Measurements from ENCODE around the gene STBD1. TPM values are rescaled to one million over a fixed set of nuclear protein-coding genes. Genes with fewer than 3 reads are reported as not detected.
"Not testable (repeated sequence)": the region's sequence is repeated elsewhere in the genome, so short reads cannot be mapped to it uniquely, and the experiment has no call there.

STBD1 gene
- total and polyA plus RNA-seq, 2 experiments from 2014 or later, result 29.7 to 34.2 TPM

GRCh38 chr4:76354517-76355473 lies 48.3 kb downstream of the STBD1 start:
- WGBS (ENCODE audit: low lambda C conversion rate, missing lambda C conversion rate), result 79% methylated on average over 9 of the region's 9 CpGs
- no peak overlapping the region for H3K27ac ChIP-seq
- no peaks in the 10 kb centered on the region for H4K20me1 ChIP-seq (ENCODE audit: insufficient read depth, poor library complexity, severe bottlenecking)
- H3K36me3 ChIP-seq (replicated peaks; ENCODE audit: insufficient read depth, low read depth), result no peaks in the 10 kb centered on the region
- H3K9me2 ChIP-seq (replicated peaks; ENCODE audit: insufficient read depth), result no peaks in the 10 kb centered on the region
- DNase-seq (ENCODE audit: low spot score), result no peak
- no peaks in the 10 kb centered on the region for H3K9me3 ChIP-seq (ENCODE audit: low read depth)
- no peaks in the 10 kb centered on the region for H3K79me2 ChIP-seq
- H3K4me3 ChIP-seq, result no peak overlapping the region
- TF ChIP-seq EZH2 (IDR thresholded peaks at IDR 0.05; ENCODE audit: borderline replicate concordance), result no peak
- TF ChIP-seq EZH2phosphoT487 (IDR thresholded peaks at IDR 0.05; ENCODE audit: low read depth, severe bottlenecking, unreplicated experiment), result no peak
- TF ChIP-seq CTCF (IDR thresholded peaks at IDR 0.05; ENCODE audit: poor library complexity), result no peak
- H3K27me3 ChIP-seq, result no peaks in the 10 kb centered on the region
- no peak overlapping the region for H2AFZ ChIP-seq
- H3K4me1 ChIP-seq (ENCODE audit: insufficient read depth), result no peaks in the 10 kb centered on the region
- H3K4me2 ChIP-seq, result no peak overlapping the region

GRCh38 chr4:76357981-76358380 lies 51.4 kb downstream of the STBD1 start:
- Histone ChIP-seq H3K27me3 (no peaks in the 10 kb centered on the region), H3K9me3 (ENCODE audit: low read depth) (no peaks in the 10 kb centered on the region), H3K9me2 (replicated peaks; ENCODE audit: insufficient read depth) (no peaks in the 10 kb centered on the region), H2AFZ (no peak overlapping the region), H4K20me1 (ENCODE audit: insufficient read depth, poor library complexity, severe bottlenecking) (no peaks in the 10 kb centered on the region), H3K4me3 (no peak overlapping the region), H3K27ac (no peak overlapping the region), H3K36me3 (replicated peaks; ENCODE audit: insufficient read depth, low read depth) (no peaks in the 10 kb centered on the region), H3K4me1 (ENCODE audit: insufficient read depth) (no peaks in the 10 kb centered on the region), H3K79me2 (no peaks in the 10 kb centered on the region), H3K4me2 (no peak overlapping the region)
- no peak for DNase-seq (ENCODE audit: low spot score)
- 78% methylated on average over 2 of the region's 2 CpGs for WGBS (ENCODE audit: low lambda C conversion rate, missing lambda C conversion rate)
- TF ChIP-seq EZH2 (IDR thresholded peaks at IDR 0.05; ENCODE audit: borderline replicate concordance) (no peak), EZH2phosphoT487 (IDR thresholded peaks at IDR 0.05; ENCODE audit: low read depth, severe bottlenecking, unreplicated experiment) (no peak), CTCF (IDR thresholded peaks at IDR 0.05; ENCODE audit: poor library complexity) (no peak)

- H3K4me2 ChIP-seq; DNase-seq (ENCODE audit: low spot score); H3K4me3 ChIP-seq; H3K36me3 ChIP-seq (replicated peaks; ENCODE audit: insufficient read depth, low read depth); H3K27ac ChIP-seq; H4K20me1 ChIP-seq (ENCODE audit: insufficient read depth, poor library complexity, severe bottlenecking); H3K27me3 ChIP-seq; H3K4me1 ChIP-seq (ENCODE audit: insufficient read depth); H2AFZ ChIP-seq; H3K9me2 ChIP-seq (replicated peaks; ENCODE audit: insufficient read depth); H3K9me3 ChIP-seq (ENCODE audit: low read depth); H3K79me2 ChIP-seq: not testable (repeated sequence)
Measured at GRCh38 chr4:76359881-76360466, 53.4 kb downstream of the STBD1 start.

Small RNAs within 50 kb of the gene (small RNA-seq; reads per million reads assigned to genes)
- not detected for gene RNU6-1000P

Other genes starting within 250 kb of the STBD1 start
- gene ART3, start 232.0 kb upstream of the STBD1 start, total RNA-seq, result 0.90 and 1.0 TPM in 2 replicates
- gene ART3, start 232.0 kb upstream of the STBD1 start, polyA plus RNA-seq, result 2.8 and 3.8 TPM in 2 replicates
- 40.9 and 43.3 TPM in 2 replicates for gene NUP54, start 158.3 kb upstream of the STBD1 start, total RNA-seq
- gene NUP54, start 158.3 kb upstream of the STBD1 start, polyA plus RNA-seq, result 20.6 and 31.1 TPM in 2 replicates
- gene SCARB2, start 92.9 kb upstream of the STBD1 start, total RNA-seq, result 244 and 246 TPM in 2 replicates
- gene SCARB2, start 92.9 kb upstream of the STBD1 start, polyA plus RNA-seq, result 85.8 and 131 TPM in 2 replicates
- gene FAM47E, start 55.0 kb upstream of the STBD1 start, total RNA-seq, result 5.9 and 9.3 TPM in 2 replicates
- 8.9 and 11.1 TPM in 2 replicates for gene FAM47E, start 55.0 kb upstream of the STBD1 start, polyA plus RNA-seq
- not detected in 2 replicates for gene CCDC158, start 114.4 kb downstream of the STBD1 start, total RNA-seq
- 0.04 TPM in 1 of 2 replicates, not detected in the other for gene CCDC158, start 114.4 kb downstream of the STBD1 start, polyA plus RNA-seq
- 58.8 and 63.1 TPM in 2 replicates for gene SHROOM3, start 128.5 kb downstream of the STBD1 start, total RNA-seq
- gene SHROOM3, start 128.5 kb downstream of the STBD1 start, polyA plus RNA-seq, result 35.0 and 42.6 TPM in 2 replicates